Ovary (tissue), 3 donors: ENCODE data around the gene HLA-DPA1.

Experiments used
- EP300 ChIP-seq: sonication (generic); formaldehyde crosslinking; IDR thresholded peaks from one replicate; pipeline ENCODE4 v1.6.1; 2017; ENCODE audit warnings: antibody characterized with exemption
- POLR2A ChIP-seq: fragments of 450-650 bp; IDR thresholded peaks from one replicate; pipeline ENCODE4 v1.6.1; 2017; ENCODE audit warnings: antibody characterized with exemption, mild to moderate bottlenecking, moderate library complexity
- TF ChIP-seq, protein P1 (sequence below), 3 donors: fragments of 450-650 bp in 2 of 3; fragments of 200-600 bp in 1 of 3; IDR thresholded peaks; one replicate each; pipeline versions ENCODE4 v1.5.1 to v1.8.0; 2016 to 2022; ENCODE audit warnings: antibody characterized with exemption in 3 of 3, mild to moderate bottlenecking in 1 of 3
- donor health status: DM: no; HTN: no; CAD: no.

DNA sequence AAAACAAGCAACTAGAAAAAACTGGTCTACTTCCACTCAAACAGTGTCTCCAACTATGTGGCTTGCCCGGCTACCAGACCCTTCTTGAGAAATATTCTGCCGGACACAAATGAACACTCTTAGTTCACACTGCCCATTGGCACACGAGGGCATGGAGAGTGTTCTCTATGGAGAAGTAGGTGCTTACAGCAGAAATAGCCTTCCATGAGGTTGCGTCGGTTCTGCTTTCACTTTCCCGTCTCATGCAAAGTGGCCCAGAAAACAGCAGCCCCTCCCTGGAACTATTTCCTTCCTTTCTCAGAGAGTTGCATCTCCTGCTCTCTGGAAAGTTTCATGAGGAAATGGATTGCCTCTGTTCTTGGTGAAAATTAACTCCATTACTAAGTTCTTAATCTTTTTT is 54.5 kb downstream of the HLA-DPA1 start:
- TF ChIP-seq, protein P1, sequence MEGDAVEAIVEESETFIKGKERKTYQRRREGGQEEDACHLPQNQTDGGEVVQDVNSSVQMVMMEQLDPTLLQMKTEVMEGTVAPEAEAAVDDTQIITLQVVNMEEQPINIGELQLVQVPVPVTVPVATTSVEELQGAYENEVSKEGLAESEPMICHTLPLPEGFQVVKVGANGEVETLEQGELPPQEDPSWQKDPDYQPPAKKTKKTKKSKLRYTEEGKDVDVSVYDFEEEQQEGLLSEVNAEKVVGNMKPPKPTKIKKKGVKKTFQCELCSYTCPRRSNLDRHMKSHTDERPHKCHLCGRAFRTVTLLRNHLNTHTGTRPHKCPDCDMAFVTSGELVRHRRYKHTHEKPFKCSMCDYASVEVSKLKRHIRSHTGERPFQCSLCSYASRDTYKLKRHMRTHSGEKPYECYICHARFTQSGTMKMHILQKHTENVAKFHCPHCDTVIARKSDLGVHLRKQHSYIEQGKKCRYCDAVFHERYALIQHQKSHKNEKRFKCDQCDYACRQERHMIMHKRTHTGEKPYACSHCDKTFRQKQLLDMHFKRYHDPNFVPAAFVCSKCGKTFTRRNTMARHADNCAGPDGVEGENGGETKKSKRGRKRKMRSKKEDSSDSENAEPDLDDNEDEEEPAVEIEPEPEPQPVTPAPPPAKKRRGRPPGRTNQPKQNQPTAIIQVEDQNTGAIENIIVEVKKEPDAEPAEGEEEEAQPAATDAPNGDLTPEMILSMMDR (IDR thresholded peaks at IDR 0.05) = no peak
- TF ChIP-seq EP300 = no peak
- no peak for TF ChIP-seq POLR2A
